ENCODE results near the gene RUNX1. TPM values are rescaled to one million over a fixed set of nuclear protein-coding genes. Genes with fewer than 3 reads are reported as not detected.

Gene RUNX1
- polyA plus RNA-seq, 3 donors = 6.2 to 49.7 (median 8.7) TPM

- intact Hi-C loops (cut with micrococcal nuclease) = no loop called here
- H3K27ac Mint-ChIP-seq = peak overlapping the region in 1 of 7 donors; percentile 57
- Histone ChIP-seq H3K9ac (ENCODE audit: insufficient read depth, low read length, poor library complexity, severe bottlenecking) (no peak overlapping the region), H2AFZ (ENCODE audit: insufficient read depth, low read depth, low read length, poor library complexity, severe bottlenecking) (no peak overlapping the region), H3K4me3 (replicated peaks in 1 of 3; ENCODE audit: low read depth in 2 of 3, low read length in 3 of 3) (no peak overlapping the region), H3K36me3 (replicated peaks in 1 of 2; ENCODE audit: control insufficient read depth in 1 of 2, insufficient read depth in 2 of 2, low read length in 2 of 2) (peaks cover 40 to 76% of the 10 kb centered on the region in 2 donors), H3K9me3 (replicated peaks in 1 of 2; ENCODE audit: control insufficient read depth in 1 of 2, insufficient read depth in 1 of 2, low read length in 2 of 2) (no peaks in the 10 kb centered on the region), H3K4me2 (replicated peaks; ENCODE audit: extremely low read depth, low read length, poor library complexity, severe bottlenecking) (no peak overlapping the region), H4K20me1 (ENCODE audit: insufficient read depth, low read length) (peaks cover 71% of the 10 kb centered on the region), H3K4me1 (ENCODE audit: control insufficient read depth in 1 of 2, insufficient read depth in 2 of 2, low read length in 2 of 2) (peaks cover 41 to 43% of the 10 kb centered on the region in 2 donors), H3K79me2 (ENCODE audit: insufficient read depth, low read length) (peaks cover 86% of the 10 kb centered on the region), H3K27me3 (ENCODE audit: control insufficient read depth in 2 of 2, insufficient read depth in 2 of 2, low read length in 2 of 2) (no peaks in the 10 kb centered on the region), H3K27ac (ENCODE audit: low read depth in 1 of 2, low read length in 2 of 2) (peak overlapping the region in 1 of 2 donors; percentile 45)
- H3K36me3 Mint-ChIP-seq = peaks cover 82 to 85% of the 10 kb centered on the region in 2 donors
- no peak overlapping the region for H3K4me3 Mint-ChIP-seq
- H3K27me3 Mint-ChIP-seq (ENCODE audit: low read depth in 3 of 3) = peaks cover 0 to 2% (median 0%) of the 10 kb centered on the region in 3 donors
- H3K4me1 Mint-ChIP-seq = peaks cover 51% of the 10 kb centered on the region
- H3K9me3 Mint-ChIP-seq = no peaks in the 10 kb centered on the region
- 92% methylated on average over 3 of the region's 4 CpGs for WGBS (ENCODE audit: insufficient coverage)
- TF ChIP-seq, protein P1, sequence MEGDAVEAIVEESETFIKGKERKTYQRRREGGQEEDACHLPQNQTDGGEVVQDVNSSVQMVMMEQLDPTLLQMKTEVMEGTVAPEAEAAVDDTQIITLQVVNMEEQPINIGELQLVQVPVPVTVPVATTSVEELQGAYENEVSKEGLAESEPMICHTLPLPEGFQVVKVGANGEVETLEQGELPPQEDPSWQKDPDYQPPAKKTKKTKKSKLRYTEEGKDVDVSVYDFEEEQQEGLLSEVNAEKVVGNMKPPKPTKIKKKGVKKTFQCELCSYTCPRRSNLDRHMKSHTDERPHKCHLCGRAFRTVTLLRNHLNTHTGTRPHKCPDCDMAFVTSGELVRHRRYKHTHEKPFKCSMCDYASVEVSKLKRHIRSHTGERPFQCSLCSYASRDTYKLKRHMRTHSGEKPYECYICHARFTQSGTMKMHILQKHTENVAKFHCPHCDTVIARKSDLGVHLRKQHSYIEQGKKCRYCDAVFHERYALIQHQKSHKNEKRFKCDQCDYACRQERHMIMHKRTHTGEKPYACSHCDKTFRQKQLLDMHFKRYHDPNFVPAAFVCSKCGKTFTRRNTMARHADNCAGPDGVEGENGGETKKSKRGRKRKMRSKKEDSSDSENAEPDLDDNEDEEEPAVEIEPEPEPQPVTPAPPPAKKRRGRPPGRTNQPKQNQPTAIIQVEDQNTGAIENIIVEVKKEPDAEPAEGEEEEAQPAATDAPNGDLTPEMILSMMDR (IDR thresholded peaks at IDR 0.05) = no peak
- no peak for DNase-seq
Observed at GRCh38 chr21:34841154-34841553, 207.9 kb downstream of the RUNX1 start.

GRCh38 chr21:34840693-34841092 lies 208.4 kb downstream of the RUNX1 start:
- Histone ChIP-seq H3K9me3 (replicated peaks in 1 of 2; ENCODE audit: control insufficient read depth in 1 of 2, insufficient read depth in 1 of 2, low read length in 2 of 2) (no peaks in the 10 kb centered on the region), H2AFZ (ENCODE audit: insufficient read depth, low read depth, low read length, poor library complexity, severe bottlenecking) (no peak overlapping the region), H3K4me2 (replicated peaks; ENCODE audit: extremely low read depth, low read length, poor library complexity, severe bottlenecking) (no peak overlapping the region), H3K4me1 (ENCODE audit: control insufficient read depth in 1 of 2, insufficient read depth in 2 of 2, low read length in 2 of 2) (peaks cover 41 to 43% of the 10 kb centered on the region in 2 donors), H3K27me3 (ENCODE audit: control insufficient read depth in 2 of 2, insufficient read depth in 2 of 2, low read length in 2 of 2) (no peaks in the 10 kb centered on the region), H3K79me2 (ENCODE audit: insufficient read depth, low read length) (peaks cover 83% of the 10 kb centered on the region), H3K36me3 (replicated peaks in 1 of 2; ENCODE audit: control insufficient read depth in 1 of 2, insufficient read depth in 2 of 2, low read length in 2 of 2) (peaks cover 40 to 76% of the 10 kb centered on the region in 2 donors), H4K20me1 (ENCODE audit: insufficient read depth, low read length) (peaks cover 69% of the 10 kb centered on the region), H3K9ac (ENCODE audit: insufficient read depth, low read length, poor library complexity, severe bottlenecking) (no peak overlapping the region), H3K4me3 (replicated peaks in 1 of 3; ENCODE audit: low read depth in 2 of 3, low read length in 3 of 3) (no peak overlapping the region), H3K27ac (ENCODE audit: low read depth in 1 of 2, low read length in 2 of 2) (no peak overlapping the region)
- intact Hi-C loops (cut with micrococcal nuclease) = no loop called here
- Mint-ChIP-seq H3K27me3 (ENCODE audit: low read depth in 3 of 3) (peaks cover 0 to 2% (median 0%) of the 10 kb centered on the region in 3 donors), H3K9me3 (no peaks in the 10 kb centered on the region), H3K36me3 (peaks cover 80 to 83% of the 10 kb centered on the region in 2 donors), H3K27ac (peak overlapping the region in 4 of 7 donors; percentile 12 to 48 (median 20)), H3K4me3 (no peak overlapping the region), H3K4me1 (peaks cover 51% of the 10 kb centered on the region)
- DNase-seq = no peak
- TF ChIP-seq, protein P1 (IDR thresholded peaks at IDR 0.05) = no peak
- WGBS (ENCODE audit: insufficient coverage) = no CpG with 5 or more reads among the region's 4 CpGs
